HG03103 (cell line): Measurements from ENCODE around the gene LDLRAD4.

Experiments used
- ATAC-seq: cut with Tn5 transposase; IDR thresholded peaks from one replicate; pipeline ENCODE4 v1.9.1; 2021; ENCODE audit warnings: low read depth; ENCODE audit not compliant: unreplicated experiment

Gene LDLRAD4

GRCh38 chr18:13437796-13438506, 219.4 kb downstream of the LDLRAD4 start:
- ATAC-seq: no peak

- ATAC-seq: no peak
These were observed 220.0 kb downstream of the LDLRAD4 start for GRCh38 chr18:13438507-13439056.

GRCh38 chr18:13439461-13439860, 220.9 kb downstream of the LDLRAD4 start:
- ATAC-seq: no peak

GRCh38 chr18:13440277-13441248, 222.0 kb downstream of the LDLRAD4 start:
- no peak for ATAC-seq

GRCh38 chr18:13441736-13442135, 223.2 kb downstream of the LDLRAD4 start:
- no peak for ATAC-seq

- no peak for ATAC-seq
These were observed 223.9 kb downstream of the LDLRAD4 start for GRCh38 chr18:13442451-13442850.

GRCh38 chr18:13443552-13443951, 225.0 kb downstream of the LDLRAD4 start:
- ATAC-seq: no peak

GRCh38 chr18:13444430-13445240, 226.1 kb downstream of the LDLRAD4 start:
- no peak for ATAC-seq

GRCh38 chr18:13445241-13445897, 226.8 kb downstream of the LDLRAD4 start:
- no peak for ATAC-seq

- no peak for ATAC-seq
These were observed 227.5 kb downstream of the LDLRAD4 start for GRCh38 chr18:13446024-13446423.

- no peak for ATAC-seq
These were observed 228.3 kb downstream of the LDLRAD4 start for GRCh38 chr18:13446610-13447461.

- no peak for ATAC-seq
These were observed 229.2 kb downstream of the LDLRAD4 start for GRCh38 chr18:13447621-13448334.

GRCh38 chr18:13448335-13448795, 229.8 kb downstream of the LDLRAD4 start:
- ATAC-seq: no peak

GRCh38 chr18:13449651-13450050, 231.1 kb downstream of the LDLRAD4 start:
- no peak for ATAC-seq

GRCh38 chr18:13450289-13451212, 232.0 kb downstream of the LDLRAD4 start:
- peak; percentile 63 for ATAC-seq

GRCh38 chr18:13451213-13451540, 232.6 kb downstream of the LDLRAD4 start:
- ATAC-seq: no peak

GRCh38 chr18:13451661-13452387, 233.3 kb downstream of the LDLRAD4 start:
- no peak for ATAC-seq
